ENCODE data around the gene QRICH2.
"Not testable (repeated sequence)": the region's sequence is repeated elsewhere in the genome, so short reads cannot be mapped to it uniquely, and the experiment has no call there.

The QRICH2 gene

GRCh38 chr17:76246080-76247066 is 61.7 kb downstream of the QRICH2 start:
- DNase-seq: no peak

- not testable (repeated sequence) for DNase-seq
These were observed 63.4 kb downstream of the QRICH2 start for GRCh38 chr17:76244721-76245120.

- DNase-seq: no peak
These were observed 64.0 kb downstream of the QRICH2 start for GRCh38 chr17:76243826-76244679.

GRCh38 chr17:76241691-76242255 is 66.3 kb downstream of the QRICH2 start:
- no peak for DNase-seq

- no peak for DNase-seq
These were observed 66.9 kb downstream of the QRICH2 start for GRCh38 chr17:76241204-76241538.

- peak; percentile 60 for DNase-seq
These were observed 67.4 kb downstream of the QRICH2 start, which contains the start of gene RNF157 for GRCh38 chr17:76240461-76241203. RNF157 (minus strand) TSS chr17:76240493; CDS start chr17:76240240, 253 bp downstream.

- DNase-seq: no peak
These were observed 68.4 kb downstream of the QRICH2 start for GRCh38 chr17:76239538-76240274.

- DNase-seq: no peak
These were observed 69.1 kb downstream of the QRICH2 start for GRCh38 chr17:76238847-76239537.

GRCh38 chr17:76237859-76238313 is 70.2 kb downstream of the QRICH2 start:
- DNase-seq: no peak

GRCh38 chr17:76236603-76237002 is 71.5 kb downstream of the QRICH2 start:
- DNase-seq: no peak

GRCh38 chr17:76235883-76236282 is 72.2 kb downstream of the QRICH2 start:
- no peak for DNase-seq

GRCh38 chr17:76234354-76234679 is 73.8 kb downstream of the QRICH2 start:
- DNase-seq: no peak

GRCh38 chr17:76233588-76234353 is 74.3 kb downstream of the QRICH2 start:
- no peak for DNase-seq

- DNase-seq: no peak
These were observed 75.7 kb downstream of the QRICH2 start for GRCh38 chr17:76232342-76232741.

- DNase-seq: not testable (repeated sequence)
These were observed 81.3 kb downstream of the QRICH2 start for GRCh38 chr17:76226749-76227148.

- DNase-seq: not testable (repeated sequence)
These were observed 82.5 kb downstream of the QRICH2 start for GRCh38 chr17:76225373-76226086.
